Lower leg skin (tissue), 4 donors: ENCODE results near the gene CELA3B. TPM values are rescaled to one million over a fixed set of nuclear protein-coding genes. Genes with fewer than 3 reads are reported as not detected.

Source experiments
- DNase-seq, 2 donors: peaks; one replicate each; pipeline ENCODE4 v3.0.0-alpha.2; 2019; ENCODE audit warnings: low spot score in 2 of 2
- H3K4me3 ChIP-seq: fragments of 200-600 bp; sonication (generic); 2 replicates; pipeline ENCODE4 v1.5.1; 2017; ENCODE audit warnings: mild to moderate bottlenecking, low read depth; ENCODE audit not compliant: poor library complexity, severe bottlenecking
- POLR2A ChIP-seq, 2 donors: fragments of 450-650 bp; IDR thresholded peaks; one replicate each; pipeline ENCODE4 v1.6.1; 2016 to 2017; ENCODE audit warnings: antibody characterized with exemption in 2 of 2, mild to moderate bottlenecking in 1 of 2, moderate library complexity in 1 of 2
- WGBS, 2 donors: methylation state at CpG; one replicate each; pipeline ENCODE4 v1.1.5; 2018; 5-methylcytosine and 5-hydroxymethylcytosine counted together
- intact Hi-C: fragments of 100-400 bp; cut with DNase I; formaldehyde crosslinking; loops from one replicate; pipeline ENCODE4 v1.15.0; 2023; ENCODE audit warnings: low total_unique reads
- total RNA-seq, 4 donors: library from RNA; depleted of rRNA; stranded (reverse); fragments of >200 nt; gene quantifications; one replicate each; pipeline ENCODE4 v1.1.0, GENCODE V29; 2016
- TF ChIP-seq, protein P1 (sequence below), 3 donors: fragments of 450-650 bp; IDR thresholded peaks; one replicate each; pipeline ENCODE4 v1.5.1; 2016; ENCODE audit warnings: antibody characterized with exemption in 3 of 3, mild to moderate bottlenecking in 3 of 3, moderate library complexity in 2 of 3

The CELA3B gene
- total RNA-seq, 4 donors from 2014 or later: not detected

DNA sequence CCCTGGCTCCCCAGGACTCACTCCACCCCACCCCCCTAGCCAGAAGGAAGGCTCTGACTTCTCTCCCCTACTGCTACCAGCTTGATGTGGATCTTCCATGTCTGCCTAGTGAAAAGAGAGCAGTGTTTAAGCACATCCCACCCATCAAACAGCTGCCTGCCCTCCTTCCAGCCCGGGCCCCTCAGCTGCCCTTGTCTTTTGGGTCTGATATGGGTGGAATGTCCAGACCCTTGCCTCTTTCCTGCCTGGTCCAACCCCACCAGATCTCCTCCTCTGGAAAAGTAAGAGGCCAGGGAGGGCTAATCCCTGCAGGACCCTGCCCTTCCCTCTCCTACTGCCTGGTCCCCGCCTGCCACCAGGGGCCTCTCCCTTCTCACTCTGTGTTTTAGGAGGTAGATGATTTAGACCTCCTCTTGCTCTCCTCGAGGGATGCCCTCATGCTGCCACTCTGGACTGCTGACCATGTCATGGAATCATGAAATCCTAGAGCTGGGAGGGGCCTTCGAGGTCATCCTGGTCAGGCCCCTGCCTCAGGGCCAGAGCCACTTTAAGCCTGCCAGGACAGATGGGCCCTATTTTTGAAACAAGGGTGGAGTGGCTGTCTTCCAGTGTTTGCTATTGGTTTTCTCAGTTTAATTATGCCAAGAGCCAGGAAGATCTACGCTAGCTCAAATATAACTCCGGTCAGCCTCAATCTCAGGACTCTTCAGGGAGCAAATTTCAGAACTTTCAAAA lies 23.9 kb upstream of the CELA3B start:
- WGBS, 2 donors: 78 to 82% methylated on average over 6 of the region's 6 CpGs
- H3K4me3 ChIP-seq: no peak overlapping the region
- no peak for TF ChIP-seq POLR2A (IDR thresholded peaks at IDR 0.05)
- TF ChIP-seq, protein P1, sequence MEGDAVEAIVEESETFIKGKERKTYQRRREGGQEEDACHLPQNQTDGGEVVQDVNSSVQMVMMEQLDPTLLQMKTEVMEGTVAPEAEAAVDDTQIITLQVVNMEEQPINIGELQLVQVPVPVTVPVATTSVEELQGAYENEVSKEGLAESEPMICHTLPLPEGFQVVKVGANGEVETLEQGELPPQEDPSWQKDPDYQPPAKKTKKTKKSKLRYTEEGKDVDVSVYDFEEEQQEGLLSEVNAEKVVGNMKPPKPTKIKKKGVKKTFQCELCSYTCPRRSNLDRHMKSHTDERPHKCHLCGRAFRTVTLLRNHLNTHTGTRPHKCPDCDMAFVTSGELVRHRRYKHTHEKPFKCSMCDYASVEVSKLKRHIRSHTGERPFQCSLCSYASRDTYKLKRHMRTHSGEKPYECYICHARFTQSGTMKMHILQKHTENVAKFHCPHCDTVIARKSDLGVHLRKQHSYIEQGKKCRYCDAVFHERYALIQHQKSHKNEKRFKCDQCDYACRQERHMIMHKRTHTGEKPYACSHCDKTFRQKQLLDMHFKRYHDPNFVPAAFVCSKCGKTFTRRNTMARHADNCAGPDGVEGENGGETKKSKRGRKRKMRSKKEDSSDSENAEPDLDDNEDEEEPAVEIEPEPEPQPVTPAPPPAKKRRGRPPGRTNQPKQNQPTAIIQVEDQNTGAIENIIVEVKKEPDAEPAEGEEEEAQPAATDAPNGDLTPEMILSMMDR (IDR thresholded peaks at IDR 0.05): no peak
- intact Hi-C loops: no loop called here
- DNase-seq: no peak

DNA sequence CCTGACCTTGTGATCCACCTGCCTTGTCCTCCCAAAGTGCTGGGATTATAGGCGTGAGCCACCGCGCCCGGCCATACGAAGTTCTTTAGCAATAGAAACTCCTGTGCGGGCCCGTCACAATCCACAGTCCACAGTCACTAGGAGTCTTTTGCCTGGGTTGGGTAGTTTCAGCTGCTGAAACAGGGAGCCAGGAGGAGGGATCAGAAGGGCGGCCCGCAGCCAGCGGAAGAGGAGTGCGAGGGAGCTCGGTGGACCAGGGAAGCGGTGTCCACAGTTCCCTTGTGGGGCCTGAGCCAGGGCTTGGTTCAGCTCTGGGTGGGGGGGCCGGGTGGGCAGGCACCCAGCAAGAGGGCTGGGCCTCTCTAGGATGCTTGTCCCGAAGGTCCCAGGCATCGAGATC lies 21.8 kb upstream of the CELA3B start:
- TF ChIP-seq POLR2A (IDR thresholded peaks at IDR 0.05): no peak
- TF ChIP-seq, protein P1 (IDR thresholded peaks at IDR 0.05): no peak
- intact Hi-C loops: no loop called here
- no peak overlapping the region for H3K4me3 ChIP-seq
- DNase-seq: no peak
- WGBS, 2 donors: 52 to 53% methylated on average over 15 to 16 of the region's 16 CpGs

DNA sequence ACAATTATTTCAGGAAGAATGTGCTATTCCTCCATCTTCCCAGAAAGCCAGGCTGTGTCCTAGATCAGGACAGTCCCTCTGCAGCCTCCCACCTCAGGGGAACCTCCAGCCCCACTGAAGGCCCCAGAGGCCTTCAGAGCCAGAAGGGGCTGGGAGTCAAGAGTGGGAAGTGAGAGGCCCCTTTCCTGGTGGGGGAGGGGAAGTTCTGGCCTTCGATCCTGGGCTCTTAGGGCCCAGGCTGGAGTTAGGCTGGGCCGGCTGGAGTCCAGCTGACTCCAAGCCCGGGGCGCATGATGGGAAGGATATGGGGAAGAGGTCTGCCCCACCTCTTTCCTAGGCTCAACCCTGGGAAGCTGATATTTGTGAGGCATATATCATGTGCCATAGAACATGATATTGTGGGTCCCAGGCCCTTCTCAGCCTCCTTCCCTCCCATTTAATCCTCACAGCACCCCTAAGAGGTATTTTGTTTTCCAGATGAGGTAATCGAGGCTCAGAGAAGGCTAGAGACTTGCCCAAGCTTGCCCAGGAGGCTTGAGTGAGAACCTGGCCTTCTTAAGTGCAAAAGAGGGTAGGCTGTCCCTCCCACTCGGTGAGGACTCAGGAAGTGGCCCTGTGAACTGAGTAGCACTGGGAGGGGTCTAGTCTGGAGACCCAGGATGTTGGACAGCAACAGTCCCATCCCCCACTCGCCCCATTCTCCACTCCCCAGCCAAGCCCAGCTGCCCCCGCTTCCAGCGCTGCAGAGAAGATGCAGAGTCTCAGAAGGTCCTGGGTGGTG lies 21.1 kb upstream of the CELA3B start:
- TF ChIP-seq, protein P1 (IDR thresholded peaks at IDR 0.05): no peak
- TF ChIP-seq POLR2A (IDR thresholded peaks at IDR 0.05): no peak
- WGBS, 2 donors: 39 to 50% methylated on average over 9 of the region's 9 CpGs
- no peak for DNase-seq
- intact Hi-C loops: no loop called here
- H3K4me3 ChIP-seq: no peak overlapping the region

DNA sequence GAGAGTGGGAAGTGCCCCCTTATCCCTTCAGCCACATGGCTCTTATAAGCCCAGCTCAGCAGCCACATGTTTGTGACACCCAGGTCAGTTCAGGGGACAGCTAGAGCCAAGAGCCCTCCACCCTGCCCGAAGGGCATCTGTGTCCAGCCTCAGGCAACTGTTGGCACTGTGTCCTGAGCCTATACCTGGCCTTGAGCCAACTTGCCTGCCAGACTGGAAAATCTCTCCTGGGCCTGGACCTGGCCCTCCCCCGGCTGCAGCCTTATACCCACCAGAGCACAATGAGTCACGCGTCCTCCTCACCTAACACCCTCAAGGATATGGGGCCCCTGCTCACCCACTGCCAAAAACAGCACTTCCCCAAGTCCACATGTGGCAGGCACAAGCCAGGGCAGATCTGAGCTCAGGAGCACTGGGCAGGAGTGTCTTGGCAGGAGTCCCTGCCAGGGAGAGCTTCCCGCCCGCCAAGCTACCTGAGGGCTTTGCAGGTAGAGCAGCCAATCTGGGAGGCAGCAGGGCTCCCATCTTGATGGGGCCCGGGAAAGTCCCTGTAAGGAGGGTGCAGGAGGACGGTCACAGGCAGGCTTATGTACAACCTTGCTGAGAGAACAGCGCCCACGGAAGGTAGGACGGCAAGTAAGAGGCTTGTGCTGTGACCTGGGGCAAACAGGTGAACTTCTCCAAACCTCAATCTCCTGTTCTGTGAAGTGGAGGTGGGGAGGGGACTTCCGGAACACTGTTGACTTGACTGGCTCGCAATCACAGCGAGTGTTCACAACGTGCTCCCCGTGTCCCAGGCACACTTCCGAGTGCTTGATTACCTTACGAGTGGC lies 19.9 kb upstream of the CELA3B start:
- peak in 1 of 2 donors; percentile 65 for DNase-seq
- WGBS, 2 donors: 31 to 44% methylated on average over 17 to 18 of the region's 18 CpGs
- TF ChIP-seq, protein P1 (IDR thresholded peaks at IDR 0.05): no peak
- no peak for TF ChIP-seq POLR2A (IDR thresholded peaks at IDR 0.05)
- intact Hi-C loops: no loop called here
- no peak overlapping the region for H3K4me3 ChIP-seq

DNA sequence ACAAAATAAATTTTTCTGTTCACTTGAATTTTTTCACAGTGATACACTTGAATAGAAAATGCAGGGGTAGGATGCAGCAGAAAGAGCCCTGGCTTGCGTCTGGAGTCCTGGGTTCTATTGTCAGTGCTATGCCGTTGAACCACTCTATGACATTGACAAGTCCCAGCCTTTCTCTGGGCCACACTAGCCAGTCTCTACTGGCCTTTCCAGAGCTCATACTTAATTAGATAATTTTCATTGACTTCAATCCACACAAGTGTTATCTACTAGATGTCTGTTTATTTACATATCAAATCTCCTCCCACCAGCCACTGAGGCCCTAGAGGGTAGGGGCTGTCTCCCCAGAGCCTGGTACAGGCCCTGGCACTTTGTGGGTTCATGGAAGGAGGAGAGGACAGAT lies 15.5 kb upstream of the CELA3B start:
- TF ChIP-seq, protein P1 (IDR thresholded peaks at IDR 0.05): no peak
- WGBS, 2 donors: 80 to 82% methylated on average over 2 of the region's 2 CpGs
- intact Hi-C loops: no loop called here
- no peak for DNase-seq
- H3K4me3 ChIP-seq: no peak overlapping the region
